Measurements from ENCODE around the gene CCDC7.
"Not testable (repeated sequence)": the region's sequence is repeated elsewhere in the genome, so short reads cannot be mapped to it uniquely, and the experiment has no call there.

The CCDC7 gene

GRCh38 chr10:32890444-32890843 is 444.5 kb downstream of the CCDC7 start:
- DNase-seq = no peak

- DNase-seq = no peak
Observed at GRCh38 chr10:32891261-32891660, 445.3 kb downstream of the CCDC7 start.

- DNase-seq = no peak
Observed at GRCh38 chr10:32893434-32893833, 447.5 kb downstream of the CCDC7 start.

- no peak for DNase-seq
Observed at GRCh38 chr10:32893916-32894664, 448.1 kb downstream of the CCDC7 start.

GRCh38 chr10:32895200-32895968 is 449.4 kb downstream of the CCDC7 start:
- DNase-seq = not testable (repeated sequence)

GRCh38 chr10:32901815-32902214 is 455.9 kb downstream of the CCDC7 start:
- DNase-seq = no peak

- DNase-seq = no peak
Observed at GRCh38 chr10:32905466-32905865, 459.5 kb downstream of the CCDC7 start.

GRCh38 chr10:32906595-32906994 is 460.7 kb downstream of the CCDC7 start:
- DNase-seq = no peak

- no peak for DNase-seq
Observed at GRCh38 chr10:32909456-32909855, 463.5 kb downstream of the CCDC7 start.

- not testable (repeated sequence) for DNase-seq
Observed at GRCh38 chr10:32909970-32910369, 464.0 kb downstream of the CCDC7 start.

- no peak for DNase-seq
Observed at GRCh38 chr10:32911285-32912016, 465.5 kb downstream of the CCDC7 start.

GRCh38 chr10:32917817-32918216 is 471.9 kb downstream of the CCDC7 start:
- not testable (repeated sequence) for DNase-seq

- DNase-seq = no peak
Observed at GRCh38 chr10:32922170-32922569, 476.2 kb downstream of the CCDC7 start.

GRCh38 chr10:32923134-32923533 is 477.2 kb downstream of the CCDC7 start:
- DNase-seq = no peak

- DNase-seq = no peak
Observed at GRCh38 chr10:32923849-32924248, 477.9 kb downstream of the CCDC7 start.

All from activated naive CD4-positive, alpha-beta T cell (primary cell).